Activated CD4-positive, alpha-beta T cell treated with anti-CD3 and anti-CD28 coated beads for 36 hours (primary cell): ENCODE results near the gene UBA6. TPM values are rescaled to one million over a fixed set of nuclear protein-coding genes. Genes with fewer than 3 reads are reported as not detected.
"Not testable (repeated sequence)": the region's sequence is repeated elsewhere in the genome, so short reads cannot be mapped to it uniquely, and the experiment has no call there.

ENCODE experiments used
- ATAC-seq: fragments of 200-7000 bp; cut with Tn5 transposase; one replicate; pipeline ENCODE4 v1.10.0; 2021; ENCODE audit warnings: mild to moderate bottlenecking, moderate library complexity
- CTCF ChIA-PET: fragments of 350-600 bp; sonication (Branson Sonifier 250); formaldehyde crosslinking; loops from one replicate; lab custom pipeline; 2021; ENCODE audit warnings: antibody characterized with exemption; lab: Charles Lee
- POLR2A ChIA-PET: fragments of 350-600 bp; sonication (Branson Sonifier 250); formaldehyde crosslinking; loops from one replicate; lab custom pipeline; 2021; ENCODE audit warnings: antibody characterized with exemption, inconsistent platforms; lab: Charles Lee
- DNase-seq: peaks from one replicate; pipeline ENCODE4 v3.0.0-alpha.2; 2020
- H3K27ac Mint-ChIP-seq: one replicate; pipeline ENCODE4 v1.8.0; 2021; ENCODE audit warnings: mixed read lengths
- H3K27me3 Mint-ChIP-seq: one replicate; pipeline ENCODE4 v1.8.0; 2021; ENCODE audit warnings: mixed read lengths
- H3K36me3 Mint-ChIP-seq: one replicate; pipeline ENCODE4 v1.8.0; 2021; ENCODE audit warnings: low read depth, mixed read lengths
- H3K4me1 Mint-ChIP-seq: one replicate; pipeline ENCODE4 v1.8.0; 2021; ENCODE audit warnings: mixed read lengths
- H3K4me3 Mint-ChIP-seq: one replicate; pipeline ENCODE4 v1.8.0; 2021; ENCODE audit warnings: mild to moderate bottlenecking, moderate library complexity, mixed read lengths
- H3K9me3 Mint-ChIP-seq: one replicate; pipeline ENCODE4 v1.8.0; 2021; ENCODE audit warnings: low read depth, mixed read lengths
- intact Hi-C, 2 experiments: fragments of 100-400 bp; cut with DNase I in 1 of 2; cut with micrococcal nuclease in 1 of 2; formaldehyde crosslinking; loops; one replicate each; pipeline versions ENCODE4 v1.14.2 to v1.15.1; 2022 to 2024; cut with DNase I, micrococcal nuclease
- total RNA-seq, 2 experiments: library from RNA; stranded (reverse); gene quantifications; one replicate each; pipeline ENCODE4 v1.2.3, GENCODE V29; 2021

Gene UBA6
- total RNA-seq, 2 experiments from 2014 or later = 88.3 to 97.3 TPM

DNA sequence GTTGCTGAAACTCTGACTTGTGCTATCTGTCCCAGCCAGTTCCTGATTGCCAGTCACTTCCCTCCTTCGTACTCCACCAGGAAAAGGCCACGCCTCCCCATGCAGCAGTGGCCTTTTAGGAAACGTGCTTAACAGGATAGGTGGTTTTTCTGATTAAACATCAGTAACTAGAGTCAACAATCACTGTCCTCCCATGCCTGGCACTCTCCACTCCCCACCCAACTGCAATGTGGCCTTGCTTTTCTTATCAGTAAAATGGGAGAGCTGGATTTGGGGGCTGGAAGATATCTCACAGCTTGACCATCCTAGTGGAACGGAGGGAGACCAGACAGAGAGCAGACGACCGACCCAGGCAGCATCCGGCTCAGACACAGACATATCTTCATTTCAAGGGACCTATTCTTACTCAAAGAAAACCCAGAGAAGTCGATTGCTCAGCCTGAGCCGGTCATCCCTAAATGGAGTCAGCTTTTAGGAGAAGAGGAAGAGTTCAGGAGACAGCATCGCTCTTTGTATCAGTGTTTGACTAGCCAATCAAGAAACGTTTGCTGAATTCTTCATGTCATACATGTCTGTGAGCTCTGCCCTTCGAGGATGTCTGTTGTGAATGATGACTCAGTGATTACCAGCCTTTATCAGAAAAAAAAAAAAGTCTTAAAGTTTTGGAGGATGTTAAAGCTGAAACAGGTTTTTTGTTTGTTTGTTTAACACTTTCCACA, 12.7 kb upstream of the UBA6 start:
- H3K27me3 Mint-ChIP-seq = no peaks in the 10 kb centered on the region
- H3K4me3 Mint-ChIP-seq = peak overlapping the region; percentile 27
- POLR2A ChIA-PET = interaction anchor here (0.7 kb wide), 2 partner anchors 9 to 190 kb away, joined by 4 to 13 read pairs; no protein-coding TSS in a partner anchor
- H3K4me1 Mint-ChIP-seq = peaks cover 30% of the 10 kb centered on the region
- H3K27ac Mint-ChIP-seq = peak overlapping the region; percentile 72
- intact Hi-C loops = loop anchor here in 1 of 2 experiments (1.0 kb wide), 1 partner anchor 12 kb away; the partner anchor contains the start of gene UBA6
- CTCF ChIA-PET = interaction anchor here (0.5 to 1.5 kb wide), 6 partner anchors 10 to 33 kb away, joined by 3 to 7 read pairs (median 3); partner anchors contain the start of gene UBA6
- no peak for DNase-seq
- H3K9me3 Mint-ChIP-seq = peaks cover 2% of the 10 kb centered on the region
- peak; percentile 74 for ATAC-seq
- peaks cover 19% of the 10 kb centered on the region for H3K36me3 Mint-ChIP-seq

GRCh38 chr4:67712650-67713528, 11.9 kb upstream of the UBA6 start:
- POLR2A ChIA-PET = no interaction called here
- Mint-ChIP-seq H3K27ac (peak overlapping the region; percentile 72), H3K27me3 (no peaks in the 10 kb centered on the region), H3K4me3 (no peak overlapping the region), H3K4me1 (peaks cover 36% of the 10 kb centered on the region), H3K36me3 (peaks cover 24% of the 10 kb centered on the region), H3K9me3 (peaks cover 2% of the 10 kb centered on the region)
- ATAC-seq (no peak), DNase-seq (no peak)
- CTCF ChIA-PET = interaction anchor here (1.3 to 1.5 kb wide), 4 partner anchors 11 to 34 kb away, joined by 3 to 7 read pairs (median 4); partner anchors contain the start of gene UBA6
- intact Hi-C loops = no loop called here

DNA sequence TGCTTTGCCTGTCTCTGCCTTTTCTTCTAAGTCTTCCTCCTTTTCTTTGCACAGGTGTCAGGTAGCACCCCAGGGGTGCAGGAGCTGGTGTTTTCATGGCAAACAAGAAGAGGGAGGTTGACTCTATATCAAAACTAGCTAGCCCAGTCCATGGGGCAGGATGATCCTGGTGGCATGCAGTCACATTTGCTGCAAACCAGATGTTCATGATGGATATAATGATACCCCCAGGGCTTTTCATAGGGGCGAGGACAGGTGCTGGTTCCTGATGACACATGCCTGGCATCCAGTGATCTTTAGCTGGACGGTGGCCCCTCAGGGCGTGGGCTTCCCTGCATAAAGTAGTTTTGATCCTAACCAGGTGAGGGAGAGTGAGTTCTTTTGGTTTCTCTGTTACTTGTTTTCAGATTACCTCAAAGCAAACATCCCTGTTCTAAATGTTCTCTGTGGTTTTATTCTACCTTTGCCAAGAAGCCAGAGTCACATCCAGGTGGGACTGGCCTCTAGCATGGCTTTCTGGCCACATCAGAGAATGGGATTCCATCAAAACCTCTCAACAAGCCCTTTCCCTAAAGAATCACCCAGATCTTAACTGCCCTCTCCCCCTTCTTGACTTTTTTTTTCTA, 11.2 kb upstream of the UBA6 start:
- H3K9me3 Mint-ChIP-seq = peaks cover 2% of the 10 kb centered on the region
- H3K4me3 Mint-ChIP-seq = no peak overlapping the region
- no peak for DNase-seq
- peaks cover 23% of the 10 kb centered on the region for H3K36me3 Mint-ChIP-seq
- H3K27ac Mint-ChIP-seq = no peak overlapping the region
- intact Hi-C loops = no loop called here
- H3K27me3 Mint-ChIP-seq = no peaks in the 10 kb centered on the region
- no peak for ATAC-seq
- POLR2A ChIA-PET = interaction anchor here (0.6 kb wide), 1 partner anchor 526 kb away, joined by 4 read pairs; no protein-coding TSS in a partner anchor
- peaks cover 37% of the 10 kb centered on the region for H3K4me1 Mint-ChIP-seq
- CTCF ChIA-PET = interaction anchor here (1.5 kb wide), 1 partner anchor 17 kb away, joined by 3 read pairs; no protein-coding TSS in a partner anchor

GRCh38 chr4:67706682-67707081, 5.7 kb upstream of the UBA6 start:
- intact Hi-C loops, DNase-seq: not testable (repeated sequence)

GRCh38 chr4:67704843-67705242, 3.9 kb upstream of the UBA6 start:
- Mint-ChIP-seq H3K27ac (no peak overlapping the region), H3K27me3 (no peaks in the 10 kb centered on the region), H3K4me3 (no peak overlapping the region), H3K4me1 (peaks cover 48% of the 10 kb centered on the region), H3K9me3 (peaks cover 14% of the 10 kb centered on the region), H3K36me3 (peaks cover 48% of the 10 kb centered on the region)
- ATAC-seq = no peak
- ChIA-PET CTCF (no interaction called here), POLR2A (interaction anchor here (0.6 kb wide), 1 partner anchor 9 kb away, joined by 4 read pairs; no protein-coding TSS in a partner anchor)
- DNase-seq = no peak
- intact Hi-C loops = loop anchor here in 1 of 2 experiments (5.0 kb wide), 1 partner anchor 42 kb away; no protein-coding TSS in a partner anchor

More at GRCh38 chr4:67706682-67707081, 5.7 kb upstream of the UBA6 start:
- peaks cover 48% of the 10 kb centered on the region for H3K36me3 Mint-ChIP-seq
- H3K9me3 Mint-ChIP-seq = peaks cover 14% of the 10 kb centered on the region
- H3K4me3 Mint-ChIP-seq, POLR2A ChIA-PET, H3K27me3 Mint-ChIP-seq, ATAC-seq, CTCF ChIA-PET, H3K27ac Mint-ChIP-seq: not testable (repeated sequence)
- peaks cover 50% of the 10 kb centered on the region for H3K4me1 Mint-ChIP-seq

DNA sequence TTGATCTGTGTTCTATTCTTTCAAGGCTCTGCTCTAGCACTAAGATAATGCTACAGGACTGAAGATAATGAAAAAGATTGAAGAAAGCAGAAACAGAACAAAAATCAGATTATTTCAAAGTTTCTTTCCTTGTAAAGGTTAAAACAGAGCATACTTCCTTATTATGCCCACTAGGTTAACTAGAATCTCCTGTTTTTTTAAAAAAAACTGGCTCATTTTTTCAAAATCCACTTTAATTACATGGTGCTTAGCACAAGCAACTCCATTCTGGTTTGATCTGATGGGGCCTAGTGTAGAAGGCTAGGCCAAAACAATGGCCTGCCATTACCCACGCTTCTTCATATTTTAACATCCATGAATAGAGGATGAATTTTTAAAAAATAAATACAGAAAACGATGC, 1.2 kb upstream of the UBA6 start:
- H3K27me3 Mint-ChIP-seq = no peaks in the 10 kb centered on the region
- peaks cover 56% of the 10 kb centered on the region for H3K4me1 Mint-ChIP-seq
- peak overlapping the region; percentile 94 for H3K27ac Mint-ChIP-seq
- ATAC-seq (no peak), DNase-seq (no peak)
- intact Hi-C loops = loop anchor here in 1 of 2 experiments (5.0 kb wide), 1 partner anchor 45 kb away; no protein-coding TSS in a partner anchor
- H3K36me3 Mint-ChIP-seq = peaks cover 45% of the 10 kb centered on the region
- ChIA-PET CTCF (interaction anchor here (0.8 to 1.1 kb wide), 2 partner anchors 12 to 43 kb away, joined by 4 to 5 read pairs; no protein-coding TSS in a partner anchor), POLR2A (no interaction called here)
- peaks cover 14% of the 10 kb centered on the region for H3K9me3 Mint-ChIP-seq
- H3K4me3 Mint-ChIP-seq = peak overlapping the region; percentile 87

DNA sequence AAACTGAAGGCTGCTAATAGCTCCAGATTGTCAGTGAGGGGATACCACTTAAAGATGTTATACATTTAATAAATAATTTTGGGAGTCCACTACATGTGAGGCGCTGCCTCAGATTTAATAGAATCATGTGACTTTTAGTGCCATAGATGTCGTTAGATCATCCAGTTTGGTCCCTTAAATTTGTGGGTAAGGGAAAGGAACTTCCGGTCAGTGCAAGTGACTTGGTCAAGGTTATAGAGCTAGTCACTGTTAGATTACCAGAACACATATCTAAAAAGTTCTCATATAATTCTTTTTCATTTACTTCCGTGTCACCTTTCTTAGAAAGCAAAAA, 529 bp upstream of the UBA6 start:
- ATAC-seq (no peak), DNase-seq (no peak)
- POLR2A ChIA-PET = no interaction called here
- Mint-ChIP-seq H3K36me3 (peaks cover 41% of the 10 kb centered on the region), H3K4me3 (peak overlapping the region; percentile 87), H3K4me1 (peaks cover 56% of the 10 kb centered on the region), H3K9me3 (peaks cover 11% of the 10 kb centered on the region), H3K27me3 (no peaks in the 10 kb centered on the region), H3K27ac (peak overlapping the region; percentile 94)
- intact Hi-C loops = loop anchor here (1.0 to 5.0 kb wide), 9 partner anchors 13 to 649 kb away; partner anchors contain the start of genes CENPC (in 2 of the 2) and YTHDC1 (in 1 of the 2)
- CTCF ChIA-PET = interaction anchor here (0.8 to 2.5 kb wide), 10 partner anchors 12 to 199 kb away, joined by 3 to 9 read pairs (median 4); no protein-coding TSS in a partner anchor

GRCh38 chr4:67700116-67700737, 728 bp downstream of the UBA6 start:
- Mint-ChIP-seq H3K27ac (peak overlapping the region; percentile 94), H3K36me3 (peaks cover 38% of the 10 kb centered on the region), H3K4me1 (peaks cover 47% of the 10 kb centered on the region), H3K4me3 (peak overlapping the region; percentile 87), H3K27me3 (no peaks in the 10 kb centered on the region), H3K9me3 (peaks cover 5% of the 10 kb centered on the region)
- intact Hi-C loops = loop anchor here (2.0 to 5.0 kb wide), 4 partner anchors 41 to 549 kb away; no protein-coding TSS in a partner anchor
- ChIA-PET POLR2A (no interaction called here), CTCF (interaction anchor here (0.7 to 2.5 kb wide), 9 partner anchors 8 to 180 kb away, joined by 3 to 9 read pairs (median 4); no protein-coding TSS in a partner anchor)
- DNase-seq (peak; percentile 17), ATAC-seq (peak; percentile 17)

DNA sequence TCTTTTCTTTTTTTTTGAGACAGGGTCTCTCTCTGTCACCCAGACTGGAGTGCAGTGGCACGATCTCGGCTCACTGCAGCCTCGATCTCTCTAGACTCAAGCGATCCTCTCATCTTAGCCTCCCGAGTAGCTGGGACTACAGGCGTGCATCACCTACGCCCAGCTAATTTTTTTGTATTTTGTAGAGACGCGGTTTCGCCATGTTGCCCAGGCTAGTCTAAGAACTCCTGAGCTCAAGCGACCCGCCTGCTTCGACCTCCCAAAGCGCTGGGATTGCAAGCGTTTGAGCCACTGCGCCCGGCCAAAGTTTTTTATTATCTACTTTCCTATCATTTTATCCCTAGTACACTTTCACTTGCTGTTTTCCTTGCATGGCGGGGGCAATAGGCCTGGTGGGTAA, 1.4 kb downstream of the UBA6 start:
- DNase-seq = no peak
- intact Hi-C loops = loop anchor here (2.0 to 5.0 kb wide), 4 partner anchors 41 to 549 kb away; no protein-coding TSS in a partner anchor
- H3K4me3 Mint-ChIP-seq = peak overlapping the region; percentile 87
- peaks cover 39% of the 10 kb centered on the region for H3K36me3 Mint-ChIP-seq
- ChIA-PET CTCF (interaction anchor here (0.6 to 2.5 kb wide), 6 partner anchors 12 to 233 kb away, joined by 3 to 9 read pairs (median 4); no protein-coding TSS in a partner anchor), POLR2A (interaction anchor here (0.6 kb wide), 1 partner anchor 157 kb away, joined by 3 read pairs; no protein-coding TSS in a partner anchor)
- H3K27me3 Mint-ChIP-seq = no peaks in the 10 kb centered on the region
- peaks cover 42% of the 10 kb centered on the region for H3K4me1 Mint-ChIP-seq
- no peak for ATAC-seq
- peak overlapping the region; percentile 94 for H3K27ac Mint-ChIP-seq
- no peaks in the 10 kb centered on the region for H3K9me3 Mint-ChIP-seq
